Measurements from ENCODE around the gene NXF1. TPM values are rescaled to one million over a fixed set of nuclear protein-coding genes. Genes with fewer than 3 reads are reported as not detected.
A peak's percentile ranks its signal among the peaks of the same experiment; 100 is the strongest.

NXF1 gene
- 10 to 100 TPM; 74.9 to 89.3 (median 76.4) TPM for total RNA-seq

DNA sequence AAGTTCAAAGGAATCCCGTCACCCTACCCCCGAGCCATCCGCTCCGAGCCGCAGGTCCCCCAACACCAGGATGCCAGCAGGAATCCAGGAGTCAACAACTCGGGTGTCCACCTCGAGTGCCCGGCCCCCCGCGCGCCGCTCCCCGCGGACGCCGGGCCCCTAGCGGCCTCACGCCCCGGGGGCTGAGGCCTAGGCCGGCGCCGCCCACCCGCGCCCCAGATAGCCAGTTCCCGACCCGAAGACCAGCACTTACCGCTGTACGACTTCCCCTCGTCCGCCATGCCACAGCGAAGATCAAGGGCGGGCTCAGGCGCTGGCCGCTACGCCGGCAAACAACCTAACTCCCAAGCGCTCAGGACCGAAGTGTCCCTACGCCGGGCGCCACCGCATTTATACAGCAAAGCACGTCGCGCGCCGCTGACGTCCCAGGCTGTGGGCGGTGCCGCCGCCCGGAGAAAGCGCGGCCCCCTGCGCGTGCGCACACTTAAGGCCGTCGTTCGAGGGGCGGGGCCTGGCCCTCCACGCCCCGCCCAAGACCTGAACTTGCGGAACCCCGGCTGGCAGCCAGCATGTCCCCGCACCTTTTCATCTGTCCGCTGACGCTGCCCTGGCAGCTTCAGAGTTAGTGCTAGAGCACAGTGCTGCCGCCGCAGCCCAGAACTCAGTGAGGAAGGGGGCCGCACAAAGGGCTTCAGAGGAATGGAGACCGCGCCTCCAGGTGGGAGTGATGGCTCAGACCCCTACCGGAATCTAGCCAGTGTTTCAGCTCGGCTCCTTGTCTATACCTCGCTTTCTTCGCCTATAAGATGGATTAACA, at the start of gene NXF1:
Gene NXF1, minus strand, starts transcription at position 365 of the 817 bp plus-strand sequence. Its CDS starts 84 bp downstream, at position 281.
- Histone ChIP-seq H3K4me3 (peak within 1 kb of the TSS; percentile 88 to 98 (median 92)), H3K27ac (peak within 1 kb of the TSS; percentile 95), H3K4me1 (no peaks in the 10 kb centered on the region), H3K27me3 (no peaks in the 10 kb centered on the region), H3K9me3 (no peaks in the 10 kb centered on the region), H3K36me3 (no peaks in the 10 kb centered on the region)
- intact Hi-C loops (cut with DNase I; ENCODE audit: low total_unique reads) = no loop called here
- TF ChIP-seq POLR2A (IDR thresholded peaks at IDR 0.05) = peak; percentile 98
- TF ChIP-seq, protein P1, sequence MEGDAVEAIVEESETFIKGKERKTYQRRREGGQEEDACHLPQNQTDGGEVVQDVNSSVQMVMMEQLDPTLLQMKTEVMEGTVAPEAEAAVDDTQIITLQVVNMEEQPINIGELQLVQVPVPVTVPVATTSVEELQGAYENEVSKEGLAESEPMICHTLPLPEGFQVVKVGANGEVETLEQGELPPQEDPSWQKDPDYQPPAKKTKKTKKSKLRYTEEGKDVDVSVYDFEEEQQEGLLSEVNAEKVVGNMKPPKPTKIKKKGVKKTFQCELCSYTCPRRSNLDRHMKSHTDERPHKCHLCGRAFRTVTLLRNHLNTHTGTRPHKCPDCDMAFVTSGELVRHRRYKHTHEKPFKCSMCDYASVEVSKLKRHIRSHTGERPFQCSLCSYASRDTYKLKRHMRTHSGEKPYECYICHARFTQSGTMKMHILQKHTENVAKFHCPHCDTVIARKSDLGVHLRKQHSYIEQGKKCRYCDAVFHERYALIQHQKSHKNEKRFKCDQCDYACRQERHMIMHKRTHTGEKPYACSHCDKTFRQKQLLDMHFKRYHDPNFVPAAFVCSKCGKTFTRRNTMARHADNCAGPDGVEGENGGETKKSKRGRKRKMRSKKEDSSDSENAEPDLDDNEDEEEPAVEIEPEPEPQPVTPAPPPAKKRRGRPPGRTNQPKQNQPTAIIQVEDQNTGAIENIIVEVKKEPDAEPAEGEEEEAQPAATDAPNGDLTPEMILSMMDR (IDR thresholded peaks at IDR 0.05) = peak; percentile 10 to 47 (median 10)
- TF ChIP-seq POLR2AphosphoS5 (IDR thresholded peaks at IDR 0.05) = peak; percentile 100
- DNase-seq (ENCODE audit: low spot score in 2 of 2) = peak; percentile 93 to 96

DNA sequence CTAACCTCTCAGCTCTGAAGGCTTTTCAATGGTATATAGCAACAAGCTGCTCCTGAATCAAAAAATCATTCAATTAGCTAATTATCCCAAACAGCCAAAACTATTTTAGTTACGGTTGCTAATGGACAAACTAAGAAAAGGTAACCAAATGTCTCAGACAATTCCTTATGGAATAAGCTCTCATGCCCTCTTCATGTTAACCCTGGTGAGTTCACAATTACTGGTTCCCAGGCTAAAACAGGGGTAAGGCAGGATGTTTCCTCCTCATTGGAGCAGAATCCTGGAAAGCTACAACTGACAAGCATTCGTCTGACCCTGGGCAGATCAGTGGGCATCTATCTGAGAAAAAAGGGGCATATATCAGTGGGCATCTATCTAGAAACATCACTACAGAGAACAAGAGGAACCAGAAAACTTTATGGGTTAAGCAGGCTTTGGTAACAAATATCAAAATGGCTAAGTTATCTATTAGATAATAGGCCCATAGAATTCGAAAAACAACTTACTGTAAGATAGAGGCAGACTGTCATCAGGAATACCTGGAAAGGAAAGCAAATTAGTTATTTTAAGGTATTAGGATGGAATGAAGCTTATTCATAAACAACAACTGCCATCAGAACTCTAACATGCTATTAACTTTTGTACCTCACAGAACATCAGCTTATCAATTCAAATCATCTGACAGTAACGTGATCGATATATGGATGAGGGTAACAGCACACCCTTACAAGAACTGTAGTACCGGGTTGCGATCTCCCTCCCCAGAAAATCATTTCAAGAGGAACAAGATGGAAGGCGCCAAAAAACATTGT, 49.0 kb upstream of the NXF1 start:
- Histone ChIP-seq H3K4me1 (peaks cover 0 to 14% of the 10 kb centered on the region in 2 donors), H3K27ac (peak overlapping the region; percentile 13 to 80), H3K9me3 (no peaks in the 10 kb centered on the region), H3K27me3 (no peaks in the 10 kb centered on the region), H3K4me3 (peak overlapping the region; percentile 76 to 92 (median 84)), H3K36me3 (no peaks in the 10 kb centered on the region)
- no peak for TF ChIP-seq POLR2A (IDR thresholded peaks at IDR 0.05)
- TF ChIP-seq, protein P1 (IDR thresholded peaks at IDR 0.05) = no peak
- TF ChIP-seq POLR2AphosphoS5 (IDR thresholded peaks at IDR 0.05) = no peak
- no peak for DNase-seq (ENCODE audit: low spot score in 2 of 2)
- intact Hi-C loops (cut with DNase I; ENCODE audit: low total_unique reads) = no loop called here

DNA sequence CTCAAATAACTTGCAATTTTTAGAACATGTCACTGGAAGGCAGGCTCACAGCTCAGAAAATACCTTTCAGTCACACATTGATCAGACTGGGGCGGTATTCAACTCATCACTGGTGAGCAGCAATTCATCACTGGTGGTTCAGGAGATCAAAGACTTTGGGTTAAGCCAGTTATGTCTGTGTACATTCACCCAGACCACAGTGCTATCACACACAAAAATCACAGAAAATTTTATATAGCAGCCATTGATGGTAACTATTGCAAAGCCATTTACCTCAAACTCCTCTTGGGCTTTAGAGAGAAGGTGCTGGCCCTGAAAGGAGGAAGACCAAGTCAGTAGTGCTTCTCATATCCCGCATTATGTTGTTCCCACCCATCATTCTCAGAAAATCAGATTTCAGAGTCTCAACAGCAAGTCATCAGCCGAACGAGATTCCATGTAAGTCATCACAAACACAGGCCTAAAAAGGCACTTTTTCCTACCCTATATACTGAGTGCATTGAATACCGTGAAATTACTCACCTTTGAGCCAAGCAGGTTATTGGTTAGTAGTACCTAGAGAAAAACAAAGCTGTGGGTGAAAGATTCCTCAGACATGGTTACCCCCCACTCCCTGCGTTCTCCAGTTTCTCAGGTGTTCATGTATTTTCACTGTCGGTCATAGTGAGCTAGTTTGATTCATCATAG, 48.2 kb upstream of the NXF1 start:
- no peak for DNase-seq (ENCODE audit: low spot score in 2 of 2)
- intact Hi-C loops (cut with DNase I; ENCODE audit: low total_unique reads) = no loop called here

DNA sequence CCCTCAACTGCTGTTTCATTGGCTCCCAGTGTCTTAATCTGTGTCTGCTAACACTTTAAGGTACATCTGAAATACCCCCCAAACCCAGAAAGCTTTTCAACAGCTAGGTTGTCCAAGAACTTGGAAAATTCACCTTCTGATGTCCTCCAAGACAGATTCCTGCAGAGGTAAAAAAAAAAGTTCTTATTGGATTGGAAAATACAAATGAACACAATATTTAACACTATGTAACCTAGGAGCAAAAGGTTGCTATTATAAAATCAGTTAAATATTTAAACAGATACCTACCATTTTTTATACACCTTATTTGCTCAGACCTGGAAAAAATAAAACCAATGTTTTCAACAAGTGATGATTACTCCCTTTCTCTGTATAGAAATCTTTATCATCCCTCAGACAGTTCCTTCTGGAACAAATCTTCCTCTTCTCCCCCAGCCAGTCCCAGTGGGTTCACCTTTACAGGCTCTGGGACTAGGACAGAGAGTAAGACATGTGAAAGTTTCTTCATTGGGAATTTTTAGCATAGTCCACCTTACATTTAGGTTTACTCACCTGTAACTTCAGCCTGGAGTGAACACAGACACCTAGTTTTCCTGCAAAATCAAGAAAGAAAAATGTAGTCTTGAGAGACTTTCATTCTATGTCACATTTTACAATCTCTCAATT, 47.4 kb upstream of the NXF1 start:
- no peak for DNase-seq (ENCODE audit: low spot score in 2 of 2)
- TF ChIP-seq, protein P1 (IDR thresholded peaks at IDR 0.05) = no peak
- TF ChIP-seq POLR2A (IDR thresholded peaks at IDR 0.05) (no peak), POLR2AphosphoS5 (IDR thresholded peaks at IDR 0.05) (no peak)
- H3K27me3 ChIP-seq = no peaks in the 10 kb centered on the region
- H3K36me3 ChIP-seq = no peaks in the 10 kb centered on the region
- H3K4me3 ChIP-seq = no peak overlapping the region
- intact Hi-C loops (cut with DNase I; ENCODE audit: low total_unique reads) = no loop called here
- H3K9me3 ChIP-seq = no peaks in the 10 kb centered on the region
- H3K27ac ChIP-seq = peak overlapping the region in 1 of 2 donors; percentile 80
- peaks cover 0 to 14% of the 10 kb centered on the region in 2 donors for H3K4me1 ChIP-seq

More for the DNA sequence above, 48.2 kb upstream of the NXF1 start:
- Histone ChIP-seq H3K9me3 (no peaks in the 10 kb centered on the region), H3K27ac (peak overlapping the region; percentile 13 to 80), H3K27me3 (no peaks in the 10 kb centered on the region), H3K4me1 (peaks cover 0 to 14% of the 10 kb centered on the region in 2 donors), H3K4me3 (peak overlapping the region in 2 of 3 donors; percentile 84 to 92), H3K36me3 (no peaks in the 10 kb centered on the region)
- TF ChIP-seq POLR2A (IDR thresholded peaks at IDR 0.05) (no peak), POLR2AphosphoS5 (IDR thresholded peaks at IDR 0.05) (no peak)
- TF ChIP-seq, protein P1 (IDR thresholded peaks at IDR 0.05) = no peak

All from breast epithelium (tissue), 4 donors.